Smooth muscle cell (in vitro differentiated cells): ENCODE results near the gene LMX1B. TPM values are rescaled to one million over a fixed set of nuclear protein-coding genes. Genes with fewer than 3 reads are reported as not detected.

Experiments
- DNase-seq: peaks from one replicate; lab custom pipeline; 2025; ENCODE audit not compliant: unreplicated experiment; lab: John Stamatoyannopoulos, UW
- H2AFZ ChIP-seq: fragments of 200-600 bp; sonication (generic); 2 replicates; pipeline ENCODE4 v1.6.0; 2016; ENCODE audit warnings: antibody characterized with exemption, low read depth, mild to moderate bottlenecking
- H3F3A ChIP-seq: fragments of 200-600 bp; sonication (generic); 2 replicates; pipeline ENCODE4 v1.6.0; 2017; ENCODE audit warnings: antibody characterized with exemption, low read depth
- H3K27ac ChIP-seq: fragments of 200-600 bp; sonication (generic); 2 replicates; pipeline ENCODE4 v1.5.1; 2016; ENCODE audit warnings: low read depth, mild to moderate bottlenecking
- H3K27me3 ChIP-seq: fragments of 200-600 bp; sonication (generic); 2 replicates; pipeline ENCODE4 v1.6.1; 2016; ENCODE audit warnings: low read depth, mild to moderate bottlenecking
- H3K36me3 ChIP-seq: fragments of 200-600 bp; sonication (generic); 2 replicates; pipeline ENCODE4 v1.5.1; 2016; ENCODE audit warnings: low read depth
- H3K4me1 ChIP-seq: fragments of 200-600 bp; sonication (generic); 2 replicates; pipeline ENCODE4 v1.5.1; 2016; ENCODE audit warnings: low read depth
- H3K4me2 ChIP-seq: fragments of 200-600 bp; sonication (generic); 2 replicates; pipeline ENCODE4 v1.6.0; 2016; ENCODE audit warnings: mild to moderate bottlenecking
- H3K4me3 ChIP-seq: fragments of 200-600 bp; sonication (generic); 2 replicates; pipeline ENCODE4 v1.5.1; 2016; ENCODE audit warnings: mild to moderate bottlenecking
- H3K79me2 ChIP-seq: fragments of 200-600 bp; sonication (generic); 2 replicates; pipeline ENCODE4 v1.6.0; 2016; ENCODE audit warnings: low read depth, mild to moderate bottlenecking
- H3K9ac ChIP-seq: fragments of 200-600 bp; sonication (generic); 2 replicates; pipeline ENCODE4 v1.6.0; 2016; ENCODE audit warnings: low read depth
- H3K9me3 ChIP-seq: fragments of 200-600 bp; sonication (generic); replicated peaks from 2 replicates; pipeline ENCODE4 v1.5.1; 2016; ENCODE audit warnings: low read depth
- H4K20me1 ChIP-seq: fragments of 200-600 bp; sonication (generic); 2 replicates; pipeline ENCODE4 v1.6.0; 2016; ENCODE audit warnings: low read depth
- CTCF ChIP-seq: fragments of 200-600 bp; sonication (generic); IDR thresholded peaks from 2 replicates; pipeline ENCODE4 v1.5.1; 2017; ENCODE audit warnings: borderline replicate concordance, mild to moderate bottlenecking, antibody characterized with exemption; ENCODE audit not compliant: insufficient read depth, poor library complexity, severe bottlenecking
- whole genome bisulfite sequencing: methylation state at CpG from one replicate; pipeline ENCODE4 v1.1.7; 2016; ENCODE audit warnings: low lambda C conversion rate; 5-methylcytosine and 5-hydroxymethylcytosine counted together
- polyA plus RNA-seq: library from polyadenylated mRNA; unstranded; fragments of >200 nt; fragmentation: Nextera tagmentation; extraction: Ambion mirVana; gene quantifications from 2 replicates; pipeline ENCODE4 v1.2.1, GENCODE V29; 2016
- total RNA-seq: library from RNA; depleted of rRNA; stranded (reverse); fragments of >200 nt; gene quantifications from 2 replicates; pipeline ENCODE4 v1.2.3, GENCODE V29; 2014

Gene LMX1B
- total and polyA plus RNA-seq, 2 experiments from 2014 or later: not detected

DNA sequence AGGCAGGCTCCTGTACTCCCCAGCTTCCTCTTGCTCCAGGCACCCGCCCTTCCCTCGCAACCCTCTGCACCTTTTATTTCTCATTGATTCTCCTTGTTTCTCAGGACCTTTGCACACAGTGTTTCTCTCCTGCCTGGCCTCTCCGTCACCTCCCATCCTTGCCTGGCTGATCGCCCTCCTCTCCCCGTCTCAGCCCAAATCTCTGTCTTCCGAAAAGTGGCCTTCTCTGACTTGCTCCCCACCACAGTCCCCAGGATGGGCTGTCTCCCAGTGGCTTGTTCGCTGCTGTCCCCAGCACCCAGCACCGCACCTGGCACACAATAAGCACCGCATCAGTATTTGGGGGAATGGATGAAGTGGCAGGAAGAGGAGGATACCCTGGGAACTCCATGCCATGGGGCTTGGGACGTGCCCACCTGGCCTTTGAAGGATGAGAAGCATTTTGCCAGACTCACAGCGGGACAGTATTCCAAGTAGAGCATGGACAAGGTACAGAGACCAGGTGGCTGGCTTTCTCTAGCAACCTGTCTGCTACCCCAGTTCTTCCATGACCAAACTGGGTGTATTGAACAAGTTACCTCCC lies 62.5 kb downstream of the LMX1B start:
- no peaks in the 10 kb centered on the region for H4K20me1 ChIP-seq
- no peak overlapping the region for H3K27ac ChIP-seq
- no peaks in the 10 kb centered on the region for H3K9me3 ChIP-seq
- no peaks in the 10 kb centered on the region for H3F3A ChIP-seq
- peaks cover 94% of the 10 kb centered on the region for H3K27me3 ChIP-seq
- no peak overlapping the region for H3K9ac ChIP-seq
- H3K79me2 ChIP-seq: no peaks in the 10 kb centered on the region
- TF ChIP-seq CTCF: no peak
- peaks cover 26% of the 10 kb centered on the region for H3K4me1 ChIP-seq
- 7% methylated on average over 11 of the region's 11 CpGs for WGBS
- H3K4me2 ChIP-seq: peak overlapping the region; percentile 61
- H3K4me3 ChIP-seq: no peak overlapping the region
- no peak overlapping the region for H2AFZ ChIP-seq
- DNase-seq: no peak
- H3K36me3 ChIP-seq: no peaks in the 10 kb centered on the region

- H3F3A ChIP-seq: no peaks in the 10 kb centered on the region
- H3K79me2 ChIP-seq: no peaks in the 10 kb centered on the region
- DNase-seq: no peak
- H3K4me3 ChIP-seq: no peak overlapping the region
- no peaks in the 10 kb centered on the region for H3K9me3 ChIP-seq
- 2% methylated on average over 24 of the region's 24 CpGs for WGBS
- peak overlapping the region; percentile 61 for H3K4me2 ChIP-seq
- no peaks in the 10 kb centered on the region for H3K36me3 ChIP-seq
- TF ChIP-seq CTCF: no peak
- H4K20me1 ChIP-seq: no peaks in the 10 kb centered on the region
- H3K27ac ChIP-seq: no peak overlapping the region
- no peak overlapping the region for H2AFZ ChIP-seq
- peaks cover 21% of the 10 kb centered on the region for H3K4me1 ChIP-seq
- peaks cover 99% of the 10 kb centered on the region for H3K27me3 ChIP-seq
- no peak overlapping the region for H3K9ac ChIP-seq
These were observed 63.0 kb downstream of the LMX1B start for GRCh38 chr9:126676685-126677143.

DNA sequence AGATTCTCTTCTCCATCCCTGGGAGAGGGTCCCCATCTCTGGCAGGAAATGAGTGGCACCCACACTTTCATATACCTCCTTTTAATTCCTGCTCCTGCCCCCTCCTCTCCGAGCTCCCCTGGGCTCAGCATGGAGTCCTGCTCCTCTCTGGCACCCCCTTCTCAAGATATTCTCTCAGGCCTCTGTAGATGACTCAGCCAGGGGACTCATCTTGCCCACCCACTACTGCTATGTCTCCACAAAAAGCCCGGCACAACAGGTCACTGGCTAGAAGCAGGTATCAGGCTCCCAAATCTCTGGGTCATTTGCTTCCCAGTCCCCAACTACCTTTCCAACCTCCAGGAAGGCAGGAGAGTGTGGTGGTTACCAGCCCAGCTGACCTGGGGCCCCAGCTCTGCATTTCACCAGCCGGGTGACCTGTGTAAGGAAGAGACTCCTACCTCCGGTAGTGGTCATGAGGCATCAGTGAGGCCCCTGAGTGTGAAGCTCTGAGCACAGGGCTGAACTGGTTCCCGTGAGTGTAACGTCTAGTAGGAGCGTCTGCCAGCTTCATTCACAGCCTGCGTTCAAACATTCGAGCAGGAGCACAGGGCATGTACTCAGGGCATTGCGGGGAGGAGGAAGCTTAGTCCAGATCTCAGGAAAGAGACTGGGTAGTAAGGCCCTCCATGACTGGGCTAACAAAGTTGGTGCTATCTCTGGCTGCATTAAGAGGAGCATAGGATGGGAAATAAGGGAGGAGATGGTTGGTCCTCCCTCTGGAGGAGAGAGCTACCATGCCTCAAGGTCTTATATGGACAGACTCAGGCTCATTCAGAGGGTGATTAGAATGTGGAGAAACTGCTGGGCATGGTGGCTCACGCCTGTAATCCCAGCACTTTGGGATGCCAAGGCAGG lies 63.7 kb downstream of the LMX1B start:
- no peaks in the 10 kb centered on the region for H3K79me2 ChIP-seq
- H4K20me1 ChIP-seq: no peaks in the 10 kb centered on the region
- WGBS: 19% methylated on average over 11 of the region's 11 CpGs
- H3K9ac ChIP-seq: no peak overlapping the region
- no peaks in the 10 kb centered on the region for H3F3A ChIP-seq
- H3K36me3 ChIP-seq: no peaks in the 10 kb centered on the region
- no peaks in the 10 kb centered on the region for H3K9me3 ChIP-seq
- H3K4me3 ChIP-seq: no peak overlapping the region
- no peak for DNase-seq
- H3K4me1 ChIP-seq: peaks cover 16% of the 10 kb centered on the region
- H2AFZ ChIP-seq: no peak overlapping the region
- TF ChIP-seq CTCF: no peak
- H3K27me3 ChIP-seq: peaks cover 100% of the 10 kb centered on the region
- peak overlapping the region; percentile 61 for H3K4me2 ChIP-seq
- H3K27ac ChIP-seq: no peak overlapping the region
